K562 (cell line): ENCODE data around the gene CELA3A. TPM values are rescaled to one million over a fixed set of nuclear protein-coding genes. Genes with fewer than 3 reads are reported as not detected.

ENCODE experiments used
- ARHGAP35 ChIP-seq: fragments of 450-650 bp; IDR thresholded peaks from 2 replicates; pipeline ENCODE4 v1.6.1; 2018; ENCODE audit not compliant: partially characterized antibody
- CHCHD3 ChIP-seq: fragments of 250-450 bp; sonication (Bioruptor Pico); IDR thresholded peaks from 2 replicates; pipeline ENCODE4 v2.1.2; 2022; ENCODE audit warnings: mild to moderate bottlenecking
- CTCF ChIP-seq, 3 experiments: IDR thresholded peaks in 2 of 3; conservative IDR thresholded peaks in 1 of 3; 2 replicates each; pipeline ENCODE4 v1.5.1; 2011 to 2012; ENCODE audit warnings: low read length in 3 of 3, mild to moderate bottlenecking in 3 of 3, control low read depth in 2 of 3, improper control_type of control experiment in 1 of 3, inconsistent platforms in 1 of 3, low read depth in 1 of 3, mixed read lengths in 1 of 3, moderate library complexity in 1 of 3; ENCODE audit not compliant: insufficient read depth in 2 of 3
- E2F5 ChIP-seq: sonication (generic); formaldehyde crosslinking; IDR thresholded peaks from 2 replicates; pipeline ENCODE4 v1.8.0; 2022; ENCODE audit warnings: mild to moderate bottlenecking, missing genetic modification reagents
- FOXJ2 ChIP-seq: fragments of 200-800 bp; sonication (Bioruptor generic); IDR thresholded peaks from 2 replicates; pipeline ENCODE4 v1.6.1; 2016; ENCODE audit warnings: missing genetic modification characterization, missing compliant biosample characterization
- FOXK1 ChIP-seq: sonication (generic); formaldehyde crosslinking; IDR thresholded peaks from 2 replicates; pipeline ENCODE4 v1.8.0; 2022; ENCODE audit warnings: missing genetic modification reagents, mild to moderate bottlenecking, borderline replicate concordance
- NFATC3 ChIP-seq: fragments of 450-650 bp; IDR thresholded peaks from 2 replicates; pipeline ENCODE4 v1.6.1; 2017; ENCODE audit warnings: mild to moderate bottlenecking
- OTX1 ChIP-seq: fragments of 450-650 bp; formaldehyde crosslinking; IDR thresholded peaks from 2 replicates; pipeline ENCODE4 v1.4.0; 2022; ENCODE audit warnings: mild to moderate bottlenecking
- PHB ChIP-seq: fragments of 250-450 bp; sonication (Bioruptor Pico); IDR thresholded peaks from 2 replicates; pipeline ENCODE4 v1.5.0; 2021
- PHTF2 ChIP-seq: fragments of 250-450 bp; sonication (Bioruptor Pico); IDR thresholded peaks from 2 replicates; pipeline ENCODE4 v1.5.0; 2021; ENCODE audit warnings: mild to moderate bottlenecking
- SLC30A9 ChIP-seq: fragments of 250-450 bp; sonication (Bioruptor Pico); IDR thresholded peaks from 2 replicates; pipeline ENCODE4 v1.8.0; 2022; ENCODE audit warnings: mild to moderate bottlenecking, moderate library complexity
- TFAM ChIP-seq: fragments of 250-450 bp; sonication (Bioruptor Pico); conservative IDR thresholded peaks from 2 replicates; pipeline ENCODE4 v1.5.0; 2021; ENCODE audit warnings: mild to moderate bottlenecking, moderate library complexity
- XRCC5 ChIP-seq: fragments of 200-400 bp; formaldehyde crosslinking; IDR thresholded peaks from 2 replicates; pipeline ENCODE4 v1.6.1; 2017; ENCODE audit warnings: low read depth, mild to moderate bottlenecking, low read length
- ZNF253 ChIP-seq: fragments of 250-450 bp; sonication (Bioruptor Pico); conservative IDR thresholded peaks from 2 replicates; pipeline ENCODE4 v1.6.1; 2021; ENCODE audit warnings: mild to moderate bottlenecking
- ZNF407 ChIP-seq: fragments of 450-650 bp; IDR thresholded peaks from 2 replicates; pipeline ENCODE4 v1.6.1; 2016; ENCODE audit warnings: low read depth
- ZNF589 ChIP-seq: fragments of 200-800 bp; sonication (Bioruptor generic); IDR thresholded peaks from 2 replicates; pipeline ENCODE4 v1.6.1; 2016; ENCODE audit warnings: low read depth, missing genetic modification characterization, missing compliant biosample characterization
- ZNF77 ChIP-seq: fragments of 250-450 bp; sonication (Bioruptor Pico); IDR thresholded peaks from 2 replicates; pipeline ENCODE4 v1.5.0; 2020
- ZNF785 ChIP-seq: fragments of 250-450 bp; sonication (Bioruptor Pico); IDR thresholded peaks from 2 replicates; pipeline ENCODE4 v1.4.0; 2020; ENCODE audit warnings: mild to moderate bottlenecking
- polyA plus RNA-seq, 8 experiments: library from polyadenylated mRNA; depleted of rRNA in 4 of 8; stranded (reverse) in 5 of 8; unstranded in 3 of 8; fragments of >200 nt; fragmentation: Nextera tagmentation in 2 of 8; fragmentation: Illumina TruSeq in 1 of 8; extraction: Ambion mirVana in 2 of 8; extraction: Trizol in 1 of 8; gene quantifications; 2 replicates each; pipeline versions ENCODE4 v1.2.1 to v1.2.3, GENCODE V29; 2011 to 2014; ENCODE audit warnings: inconsistent platforms in 1 of 8, missing spikeins in 1 of 8
- total RNA-seq, 7 experiments: library from RNA; depleted of rRNA in 6 of 7; stranded (reverse); fragments of >200 nt in 6 of 7; fragmentation: Illumina TruSeq in 2 of 7; extraction: Trizol in 2 of 7; gene quantifications; 2 replicates each; pipeline versions ENCODE4 v1.2.1 to v1.2.3, GENCODE V29; 2011 to 2021; ENCODE audit warnings: low replicate concordance in 1 of 7

CELA3A gene
- total and polyA plus RNA-seq, 9 of the 15 experiments (the other 6 are each of a cell fraction or from before 2014, with no cell fraction given) = 5.4 TPM; not detected in 8

GRCh38 chr1:22052115-22053016, 50.9 kb downstream of the CELA3A start, which contains the start of gene CDC42 (continued):
- TF ChIP-seq SLC30A9 (CRISPR knock-in tag) (no peak), ZNF77 (no peak), OTX1 (CRISPR knock-in tag) (peak; percentile 69; the same call in 1 of the 2 replicates), NFATC3 (no peak), ARHGAP35 (no peak), PHTF2 (no peak), TFAM (CRISPR knock-in tag) (no peak), FOXK1 (CRISPR knock-in tag) (peak; percentile 87; the same call in 1 of the 2 replicates), ZNF253 (CRISPR knock-in tag) (no peak), PHB (no peak), FOXJ2 (no peak), ZNF785 (no peak), XRCC5 (no peak), E2F5 (CRISPR knock-in tag) (no peak), ZNF407 (no peak), ZNF589 (no peak), CTCF (IDR thresholded peaks at IDR 0.05 in 2 of 3, conservative IDR thresholded peaks at IDR 0.05 in 1 of 3; ENCODE audit: insufficient read depth in 2 of 3, low read depth in 1 of 3, low read length in 3 of 3) (no peak), CHCHD3 (CRISPR knock-in tag) (peak; percentile 40; the same call in 1 of the 2 replicates)
